ENCODE measurements around the gene CCSER1. TPM values are rescaled to one million over a fixed set of nuclear protein-coding genes. Genes with fewer than 3 reads are reported as not detected.

CCSER1 gene
- total RNA-seq, 1 experiment from 2014 or later = 4.1 TPM

DNA sequence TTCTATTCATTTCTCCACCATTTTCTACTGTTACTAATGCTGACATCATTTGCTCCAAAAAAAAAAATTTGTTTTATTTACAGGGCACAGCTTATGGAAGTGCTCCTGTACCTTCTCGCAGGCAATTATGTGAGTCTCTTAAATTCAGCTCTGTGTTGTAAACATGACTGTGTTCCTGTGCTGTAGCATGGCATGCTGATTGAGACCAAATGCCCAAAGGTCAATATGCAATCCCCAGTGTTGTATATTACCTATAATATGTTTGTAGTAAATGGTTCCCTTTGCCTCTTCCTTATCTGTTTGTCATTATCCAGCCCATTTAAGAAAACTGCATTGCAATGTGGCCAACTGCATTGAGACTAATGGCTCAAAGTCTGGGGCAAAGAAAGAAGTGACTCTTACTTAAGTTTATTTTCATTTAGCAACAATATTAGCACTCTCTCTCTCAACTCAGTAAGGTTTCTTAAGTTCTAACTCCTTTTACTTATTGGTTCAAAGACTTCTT is 1156.6 kb downstream of the CCSER1 start:
- Histone ChIP-seq H3K36me3 (ENCODE audit: control insufficient read depth, insufficient read depth, low read length) (no peaks in the 10 kb centered on the region), H3K27me3 (replicated peaks; ENCODE audit: control insufficient read depth, insufficient read depth, low read length) (no peaks in the 10 kb centered on the region), H3K4me1 (no peaks in the 10 kb centered on the region), H3K4me3 (ENCODE audit: low read depth, low read length) (no peak overlapping the region), H3K9me3 (no peaks in the 10 kb centered on the region)
- CTCF ChIA-PET = no interaction called here
- POLR2A ChIA-PET = no interaction called here
- Mint-ChIP-seq H3K27ac (ENCODE audit: unreplicated experiment) (no peak overlapping the region), H3K4me3 (ENCODE audit: unreplicated experiment) (no peak overlapping the region), H3K9me3 (ENCODE audit: unreplicated experiment) (no peaks in the 10 kb centered on the region), H3K4me1 (ENCODE audit: low read depth, unreplicated experiment) (peaks cover 7% of the 10 kb centered on the region), H3K36me3 (ENCODE audit: insufficient read depth, unreplicated experiment) (no peaks in the 10 kb centered on the region), H3K27me3 (ENCODE audit: insufficient read depth, unreplicated experiment) (no peaks in the 10 kb centered on the region)
- no TSS peak for BruUV-seq (replicated peaks)
- TF ChIP-seq, protein P1, sequence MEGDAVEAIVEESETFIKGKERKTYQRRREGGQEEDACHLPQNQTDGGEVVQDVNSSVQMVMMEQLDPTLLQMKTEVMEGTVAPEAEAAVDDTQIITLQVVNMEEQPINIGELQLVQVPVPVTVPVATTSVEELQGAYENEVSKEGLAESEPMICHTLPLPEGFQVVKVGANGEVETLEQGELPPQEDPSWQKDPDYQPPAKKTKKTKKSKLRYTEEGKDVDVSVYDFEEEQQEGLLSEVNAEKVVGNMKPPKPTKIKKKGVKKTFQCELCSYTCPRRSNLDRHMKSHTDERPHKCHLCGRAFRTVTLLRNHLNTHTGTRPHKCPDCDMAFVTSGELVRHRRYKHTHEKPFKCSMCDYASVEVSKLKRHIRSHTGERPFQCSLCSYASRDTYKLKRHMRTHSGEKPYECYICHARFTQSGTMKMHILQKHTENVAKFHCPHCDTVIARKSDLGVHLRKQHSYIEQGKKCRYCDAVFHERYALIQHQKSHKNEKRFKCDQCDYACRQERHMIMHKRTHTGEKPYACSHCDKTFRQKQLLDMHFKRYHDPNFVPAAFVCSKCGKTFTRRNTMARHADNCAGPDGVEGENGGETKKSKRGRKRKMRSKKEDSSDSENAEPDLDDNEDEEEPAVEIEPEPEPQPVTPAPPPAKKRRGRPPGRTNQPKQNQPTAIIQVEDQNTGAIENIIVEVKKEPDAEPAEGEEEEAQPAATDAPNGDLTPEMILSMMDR (IDR thresholded peaks at IDR 0.05; ENCODE audit: insufficient read depth in 1 of 2, low read depth in 1 of 2, low read length in 1 of 2, severe bottlenecking in 1 of 2, unreplicated experiment in 1 of 2) = no peak
- intact Hi-C loops (cut with micrococcal nuclease; ENCODE audit: unreplicated experiment) = no loop called here
- DNase-seq = no peak

DNA sequence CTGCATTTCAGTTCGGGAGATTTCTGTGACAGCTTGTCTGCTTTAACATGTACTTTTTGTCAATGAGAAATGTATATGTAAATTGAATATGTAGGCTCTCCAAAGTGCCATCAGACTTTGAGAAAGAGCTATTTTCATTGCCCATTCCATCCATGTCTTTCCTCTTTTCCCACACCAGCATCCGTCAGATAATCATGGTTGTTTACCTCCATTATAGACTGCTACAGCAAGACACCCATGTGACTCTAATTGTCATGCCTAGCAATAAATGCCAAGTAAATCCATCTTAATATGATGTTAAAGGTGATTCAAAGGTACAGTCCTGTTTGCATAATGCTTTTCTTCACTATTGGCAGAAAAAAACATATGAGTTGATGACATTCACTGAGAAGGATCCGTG is 1157.3 kb downstream of the CCSER1 start:
- H3K36me3 Mint-ChIP-seq (ENCODE audit: insufficient read depth, unreplicated experiment) = no peaks in the 10 kb centered on the region
- no TSS peak for BruUV-seq (replicated peaks)
- Histone ChIP-seq H3K27me3 (replicated peaks; ENCODE audit: control insufficient read depth, insufficient read depth, low read length) (no peaks in the 10 kb centered on the region), H3K36me3 (ENCODE audit: control insufficient read depth, insufficient read depth, low read length) (no peaks in the 10 kb centered on the region), H3K4me3 (ENCODE audit: low read depth, low read length) (no peak overlapping the region), H3K9me3 (no peaks in the 10 kb centered on the region), H3K4me1 (no peaks in the 10 kb centered on the region)
- no peak for DNase-seq
- H3K27me3 Mint-ChIP-seq (ENCODE audit: insufficient read depth, unreplicated experiment) = no peaks in the 10 kb centered on the region
- POLR2A ChIA-PET = no interaction called here
- no peak overlapping the region for H3K27ac Mint-ChIP-seq (ENCODE audit: unreplicated experiment)
- CTCF ChIA-PET = no interaction called here
- H3K9me3 Mint-ChIP-seq (ENCODE audit: unreplicated experiment) = no peaks in the 10 kb centered on the region
- intact Hi-C loops (cut with micrococcal nuclease; ENCODE audit: unreplicated experiment) = no loop called here
- no peak overlapping the region for H3K4me3 Mint-ChIP-seq (ENCODE audit: unreplicated experiment)
- TF ChIP-seq, protein P1 (IDR thresholded peaks at IDR 0.05; ENCODE audit: insufficient read depth in 1 of 2, low read depth in 1 of 2, low read length in 1 of 2, severe bottlenecking in 1 of 2, unreplicated experiment in 1 of 2) = no peak
- peaks cover 7% of the 10 kb centered on the region for H3K4me1 Mint-ChIP-seq (ENCODE audit: low read depth, unreplicated experiment)

DNA sequence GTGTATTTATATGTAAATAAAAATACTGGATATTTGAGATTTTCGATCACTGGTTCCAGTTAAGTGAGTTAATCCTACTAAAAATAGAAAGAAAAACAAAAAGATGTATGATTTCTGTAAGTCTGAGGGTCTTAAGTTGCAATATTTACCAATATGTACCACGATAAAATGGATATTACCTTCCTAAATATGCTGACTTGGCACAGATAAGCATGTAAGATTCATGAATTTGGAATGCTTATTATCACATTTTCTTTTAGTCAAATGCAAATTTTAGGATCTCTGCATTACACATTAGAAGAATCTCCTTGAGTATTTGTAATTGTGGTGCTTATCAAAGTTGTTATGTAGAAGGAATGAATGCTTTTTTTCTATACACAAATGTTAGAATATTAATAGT is 1158.3 kb downstream of the CCSER1 start:
- ChIA-PET CTCF (no interaction called here), POLR2A (no interaction called here)
- Histone ChIP-seq H3K4me3 (ENCODE audit: low read depth, low read length) (no peak overlapping the region), H3K27me3 (replicated peaks; ENCODE audit: control insufficient read depth, insufficient read depth, low read length) (no peaks in the 10 kb centered on the region), H3K36me3 (ENCODE audit: control insufficient read depth, insufficient read depth, low read length) (no peaks in the 10 kb centered on the region), H3K9me3 (no peaks in the 10 kb centered on the region), H3K4me1 (no peaks in the 10 kb centered on the region)
- intact Hi-C loops (cut with micrococcal nuclease; ENCODE audit: unreplicated experiment) = no loop called here
- Mint-ChIP-seq H3K27ac (ENCODE audit: unreplicated experiment) (no peak overlapping the region), H3K9me3 (ENCODE audit: unreplicated experiment) (no peaks in the 10 kb centered on the region), H3K4me1 (ENCODE audit: low read depth, unreplicated experiment) (peaks cover 7% of the 10 kb centered on the region), H3K4me3 (ENCODE audit: unreplicated experiment) (no peak overlapping the region), H3K36me3 (ENCODE audit: insufficient read depth, unreplicated experiment) (no peaks in the 10 kb centered on the region), H3K27me3 (ENCODE audit: insufficient read depth, unreplicated experiment) (no peaks in the 10 kb centered on the region)
- no peak for DNase-seq
- BruUV-seq (replicated peaks) = no TSS peak
- TF ChIP-seq, protein P1 (IDR thresholded peaks at IDR 0.05; ENCODE audit: insufficient read depth in 1 of 2, low read depth in 1 of 2, low read length in 1 of 2, severe bottlenecking in 1 of 2, unreplicated experiment in 1 of 2) = no peak

Data from Caco-2 (cell line).